OCI-M2 (cell line): ENCODE results near the gene POP4.

Experiments used
- DNase-seq: peaks from one replicate; lab custom pipeline; 2025; ENCODE audit not compliant: unreplicated experiment; lab: John Stamatoyannopoulos, UW

The POP4 gene

GRCh38 chr19:29629836-29630534 lies 23.9 kb downstream of the POP4 start:
- DNase-seq: no peak

DNA sequence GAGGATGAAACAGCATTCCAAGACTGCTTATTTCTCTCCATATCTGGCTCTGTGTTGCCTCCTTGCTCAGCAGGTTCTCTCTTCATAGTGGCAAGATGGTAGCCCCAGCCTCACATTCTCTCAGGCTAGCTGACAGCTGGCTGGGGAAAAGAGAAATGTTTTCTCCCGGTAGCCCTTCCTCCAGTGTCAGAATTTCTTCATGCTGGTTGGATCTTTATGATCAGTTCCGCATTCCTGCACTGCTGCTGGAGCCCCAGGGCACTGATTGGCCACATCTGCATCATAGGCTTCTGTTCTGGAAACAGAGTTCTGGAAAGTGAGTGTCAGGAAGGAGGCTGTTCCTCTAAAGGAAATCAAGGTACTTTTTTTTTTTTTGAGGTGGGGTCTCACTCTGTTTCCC lies 24.6 kb downstream of the POP4 start:
- no peak for DNase-seq

DNA sequence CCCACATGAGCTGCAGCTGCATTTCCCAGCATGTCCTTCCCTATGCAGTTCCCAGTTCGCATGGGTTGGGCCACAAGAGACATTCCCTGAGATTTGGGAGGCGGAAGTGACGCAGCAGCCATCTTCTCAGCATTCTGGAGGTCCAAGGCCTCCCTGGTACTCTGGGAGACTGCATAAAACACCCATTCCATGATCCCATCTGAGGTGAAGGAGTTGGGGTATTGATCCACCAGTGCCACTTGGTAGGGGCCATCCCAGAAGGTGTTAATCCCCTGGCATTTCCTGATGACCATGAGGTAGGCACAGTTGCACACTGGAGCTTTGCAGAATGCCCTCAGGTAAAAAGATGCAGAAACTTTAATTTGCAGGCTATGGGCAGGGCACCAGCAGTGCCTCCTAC lies 25.4 kb downstream of the POP4 start:
- no peak for DNase-seq

DNA sequence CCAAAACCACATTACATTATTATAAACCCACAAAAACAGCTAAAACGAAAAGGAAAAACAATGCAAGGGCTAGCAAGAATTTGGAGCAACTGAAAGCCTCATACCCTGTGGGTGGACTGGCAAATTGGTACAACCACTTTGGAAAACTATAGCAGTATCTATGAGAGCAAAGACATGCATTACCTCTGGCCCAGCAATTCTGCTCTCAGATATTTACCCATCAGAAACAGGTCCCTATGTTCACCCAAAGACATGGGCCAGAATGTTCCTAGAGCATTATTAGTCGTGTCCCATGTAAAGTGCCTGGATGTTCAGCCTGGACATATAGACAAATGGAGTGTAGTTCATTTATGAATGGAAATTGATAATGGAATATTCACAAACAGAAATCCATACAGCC lies 27.9 kb downstream of the POP4 start:
- no peak for DNase-seq

DNA sequence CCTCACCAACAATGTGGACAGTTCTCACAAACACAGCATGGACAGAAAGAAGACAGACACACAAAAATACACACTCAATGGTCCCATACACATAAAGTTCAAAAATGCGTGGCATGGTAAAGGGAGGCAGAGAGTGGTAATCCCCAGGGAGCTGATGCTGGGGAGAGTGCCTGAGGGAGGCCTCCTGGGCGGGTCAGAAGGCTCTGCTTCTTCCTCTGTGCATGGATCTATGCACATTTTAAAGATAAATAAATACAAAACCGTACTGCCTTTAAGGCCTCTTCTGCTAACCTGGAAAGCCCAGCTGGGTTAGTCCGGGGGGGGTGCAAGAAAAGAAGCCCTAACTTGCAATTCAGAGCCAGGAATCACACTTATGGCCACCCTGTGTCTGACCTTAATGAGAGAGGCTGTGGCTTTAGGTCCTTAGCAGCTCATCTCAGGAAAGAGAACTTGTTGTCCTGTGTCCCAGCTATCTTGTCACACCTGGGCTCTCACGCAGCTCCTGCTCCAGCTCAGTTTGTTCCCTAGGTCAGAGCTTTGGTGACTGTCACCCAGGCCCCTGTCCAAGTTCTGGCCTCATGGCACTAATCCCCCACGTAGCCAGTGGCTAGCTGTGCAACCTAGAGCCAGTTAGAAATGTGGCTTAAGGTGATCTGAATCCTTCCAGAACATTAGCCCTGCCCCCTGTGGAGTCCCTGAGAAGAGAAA lies 28.5 kb downstream of the POP4 start:
- DNase-seq: no peak

- DNase-seq: no peak
Observed at GRCh38 chr19:29635963-29636362, 29.9 kb downstream of the POP4 start.

GRCh38 chr19:29636553-29637360 lies 30.7 kb downstream of the POP4 start:
- DNase-seq: no peak

DNA sequence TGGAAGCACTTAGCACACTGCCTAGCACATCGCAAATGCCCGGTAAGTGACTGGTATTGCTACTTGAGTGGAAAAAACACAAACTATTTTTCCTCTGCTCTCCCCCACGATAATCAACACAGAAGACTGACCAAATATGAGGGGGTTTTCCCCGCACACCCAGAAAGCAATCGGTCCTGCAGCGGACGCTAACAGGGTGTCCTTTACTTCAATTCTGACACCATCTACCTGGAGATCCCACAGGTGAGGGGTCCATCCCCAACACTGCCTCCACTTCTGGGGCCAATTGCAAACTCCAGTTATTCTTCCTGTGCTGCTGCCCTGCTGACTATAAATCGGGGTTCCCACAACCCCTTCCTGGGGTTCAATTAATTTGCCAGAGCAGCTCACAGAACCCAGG lies 33.0 kb downstream of the POP4 start:
- DNase-seq: no peak

DNA sequence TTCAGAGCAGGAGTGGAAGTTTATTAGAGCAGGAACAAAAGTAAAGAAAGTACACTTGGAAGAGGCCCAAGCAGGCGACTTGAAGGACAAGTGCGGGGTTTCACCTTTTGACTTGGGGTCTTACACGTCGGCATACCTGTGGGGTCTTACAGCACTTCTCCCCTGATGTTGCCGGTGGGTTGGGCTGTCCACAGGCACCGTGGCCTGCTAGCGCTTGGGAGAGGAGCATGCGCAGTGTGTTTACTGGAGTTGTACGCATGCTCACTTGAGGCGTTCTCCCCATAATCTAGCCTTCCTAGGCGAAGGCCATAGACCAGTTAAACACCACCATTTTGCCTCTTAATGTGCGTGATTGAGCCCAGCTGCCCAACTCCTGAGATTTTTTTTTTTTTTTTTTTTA lies 34.1 kb downstream of the POP4 start:
- no peak for DNase-seq

- DNase-seq: no peak
Observed at GRCh38 chr19:29641597-29641996, 35.5 kb downstream of the POP4 start.

DNA sequence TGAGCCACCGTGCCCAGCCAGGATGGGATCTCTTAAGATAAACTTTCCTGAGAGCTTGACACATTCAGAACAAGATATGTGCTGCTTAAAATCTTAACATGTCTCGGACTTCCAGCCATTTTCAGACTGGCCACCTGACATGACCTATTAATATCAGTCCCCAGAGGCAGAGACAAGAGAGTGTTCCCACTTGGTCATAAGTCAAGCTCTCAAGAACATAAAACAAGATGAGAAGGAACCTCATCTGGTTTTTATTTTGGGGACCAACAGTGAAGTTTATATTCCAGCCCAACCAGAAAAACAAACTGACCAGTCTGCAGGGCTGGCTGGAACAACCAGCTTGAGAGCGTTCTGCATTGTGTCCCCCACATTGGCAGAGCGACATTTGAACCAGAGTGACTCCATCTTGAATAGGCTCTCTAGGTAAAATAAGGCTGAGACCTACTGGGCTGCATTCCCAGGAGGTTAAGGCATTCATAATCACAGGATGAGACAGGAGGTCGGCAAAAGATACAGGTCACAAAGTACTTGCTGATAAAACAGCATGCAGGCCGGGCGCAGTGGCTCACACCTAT lies 37.4 kb downstream of the POP4 start:
- DNase-seq: no peak

DNA sequence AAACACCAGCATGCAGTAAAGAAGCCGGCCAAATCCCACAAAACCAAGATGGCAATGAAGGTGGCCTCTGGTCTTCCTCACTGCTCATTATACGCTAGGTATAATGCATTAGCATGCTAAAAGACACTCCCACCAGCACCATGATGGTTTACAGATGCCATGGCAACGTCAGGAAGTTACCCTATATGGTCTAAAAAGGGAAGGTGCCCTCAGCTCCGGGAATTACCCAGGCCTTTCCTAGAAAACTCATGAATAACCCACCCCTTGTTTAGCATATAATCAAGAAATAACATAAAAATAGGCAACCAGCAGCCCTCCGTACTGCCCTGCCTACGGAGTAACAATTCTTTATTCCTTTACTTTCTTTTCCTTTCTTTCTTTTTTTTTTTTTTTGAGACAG lies 38.1 kb downstream of the POP4 start:
- no peak for DNase-seq

DNA sequence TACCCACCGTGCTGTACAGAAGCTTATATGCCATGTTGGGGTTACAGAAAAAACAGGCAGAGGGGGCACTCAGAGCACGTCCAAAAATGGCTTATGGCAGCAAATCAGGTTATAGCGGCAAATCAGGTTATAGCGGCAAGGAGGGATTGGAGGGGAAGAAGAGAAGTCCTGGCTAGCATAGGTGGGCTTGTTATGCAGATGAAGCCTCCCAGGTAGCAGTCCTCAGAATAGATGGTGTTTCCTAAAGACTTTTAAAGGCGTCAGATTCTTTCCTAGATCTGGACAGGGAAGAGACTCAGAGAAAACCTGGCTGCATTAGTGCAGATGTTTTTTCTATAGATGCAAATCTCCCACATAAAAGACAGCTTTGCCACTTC lies 39.4 kb downstream of the POP4 start:
- no peak for DNase-seq

DNA sequence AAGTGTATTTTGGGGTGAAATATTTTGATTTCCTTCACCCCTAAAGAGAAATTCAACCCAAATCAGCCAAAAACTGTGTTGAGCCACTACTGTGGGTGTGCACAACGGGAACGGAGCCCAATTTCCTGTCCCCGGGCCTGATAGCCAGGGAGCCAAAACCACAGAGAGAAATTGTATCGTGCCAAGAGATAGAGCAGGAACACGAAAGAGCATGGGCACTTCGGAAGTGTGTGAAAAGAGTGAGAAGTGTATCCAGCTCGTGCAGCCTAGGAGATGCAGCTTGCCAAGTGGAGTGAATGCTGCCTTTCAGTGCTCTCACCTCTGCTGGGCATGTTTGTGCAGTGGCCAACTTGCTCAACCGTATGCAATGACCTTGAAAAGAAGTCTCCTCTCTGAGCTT lies 39.8 kb downstream of the POP4 start:
- DNase-seq: no peak

GRCh38 chr19:29650772-29651387 lies 44.8 kb downstream of the POP4 start:
- DNase-seq: no peak

DNA sequence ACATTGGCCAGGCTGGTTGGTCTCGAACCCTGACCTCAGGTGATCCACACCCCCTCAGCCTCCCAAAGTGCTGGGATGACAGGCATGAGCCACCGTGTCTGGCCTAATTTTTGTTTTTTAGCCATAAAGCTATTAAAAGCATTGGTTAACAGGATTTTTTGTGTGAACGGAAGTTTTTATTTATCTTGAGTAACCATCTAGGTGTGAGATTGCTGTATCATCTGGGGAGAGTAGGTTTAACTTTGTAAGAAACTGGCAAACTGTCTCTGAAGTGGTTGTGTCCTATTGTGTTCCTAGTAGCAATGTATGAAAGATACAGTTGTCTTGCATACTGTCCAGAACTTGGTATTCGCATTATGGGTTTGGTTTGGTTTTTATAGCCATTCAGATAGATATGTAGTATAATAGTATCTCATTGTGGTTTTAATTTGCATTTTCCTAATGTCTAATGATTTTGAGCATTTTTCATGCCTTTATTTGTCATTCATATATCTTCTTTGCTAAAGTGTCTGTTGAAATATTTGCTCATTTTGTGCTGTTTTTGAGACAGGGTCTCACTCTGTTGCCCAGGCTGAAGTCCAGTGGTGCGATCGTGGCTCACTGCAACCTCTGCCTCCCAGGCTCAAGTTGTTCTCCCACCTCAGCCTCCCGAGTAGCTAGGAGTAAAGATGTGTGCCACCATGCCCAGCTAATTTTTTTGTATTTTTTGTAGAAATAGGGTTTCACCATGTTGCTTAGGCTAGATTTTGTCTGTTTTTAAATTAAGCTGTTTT lies 45.7 kb downstream of the POP4 start:
- DNase-seq: no peak

- DNase-seq: no peak
Observed at GRCh38 chr19:29653398-29653797, 47.3 kb downstream of the POP4 start.

- DNase-seq: no peak
Observed at GRCh38 chr19:29655648-29656335, 49.7 kb downstream of the POP4 start.

DNA sequence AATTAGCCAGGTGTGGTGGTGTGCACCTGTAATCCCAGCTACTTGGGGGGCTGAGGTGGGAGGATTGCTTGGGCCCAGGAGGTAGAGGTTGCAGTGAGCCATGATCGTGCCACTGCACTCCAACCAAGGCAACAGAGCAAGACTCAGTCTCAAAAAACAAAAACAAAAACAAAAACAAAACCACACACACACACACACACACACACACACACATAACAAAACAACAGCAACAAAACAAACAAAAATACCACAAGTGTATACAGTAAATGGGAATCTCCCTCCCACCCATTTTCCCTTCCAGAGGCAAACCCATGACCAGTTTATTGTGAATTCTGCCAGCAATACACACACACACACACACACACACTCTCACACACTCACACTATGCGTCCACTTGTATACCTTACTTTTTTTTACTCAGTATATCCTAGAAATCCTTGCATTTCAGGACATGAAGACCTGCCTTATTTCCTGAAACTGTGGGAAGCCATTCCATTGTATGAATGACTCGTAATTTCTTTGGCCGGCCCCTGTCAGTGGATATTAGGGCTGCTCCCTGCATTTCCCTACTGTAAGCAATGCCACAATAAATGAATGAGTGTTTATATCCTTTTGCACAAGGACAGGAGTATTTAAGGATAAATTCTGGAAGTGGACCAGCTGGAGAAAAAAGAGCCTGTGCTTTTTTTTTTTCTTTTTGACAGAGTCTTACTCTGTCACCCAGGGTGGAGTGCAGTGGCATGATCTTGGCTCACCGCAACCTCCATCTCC lies 52.3 kb downstream of the POP4 start:
- no peak for DNase-seq
